Endodermal cell (in vitro differentiated cells): ENCODE data around the gene COTL1. TPM values are rescaled to one million over a fixed set of nuclear protein-coding genes. Genes with fewer than 3 reads are reported as not detected.

Experiments used
- DNase-seq: peaks from one replicate; pipeline ENCODE4 v3.0.0-alpha.2; 2017
- H3K27ac ChIP-seq: 2 replicates; pipeline ENCODE4 v1.5.1; 2013; ENCODE audit warnings: mild to moderate bottlenecking, low read depth, low read length, moderate library complexity
- H3K27me3 ChIP-seq: 2 replicates; pipeline ENCODE4 v1.6.1; 2013; ENCODE audit warnings: mild to moderate bottlenecking, low read length, moderate library complexity; ENCODE audit not compliant: insufficient read depth, control insufficient read depth, poor library complexity, severe bottlenecking
- H3K36me3 ChIP-seq: 2 replicates; pipeline ENCODE4 v1.7.0; 2013; ENCODE audit warnings: mild to moderate bottlenecking, low read length, moderate library complexity; ENCODE audit not compliant: control insufficient read depth, insufficient read depth
- H3K4me1 ChIP-seq: one replicate; pipeline ENCODE4 v1.7.0; 2013; ENCODE audit warnings: low read length; ENCODE audit not compliant: control insufficient read depth, insufficient read depth
- H3K4me3 ChIP-seq: 2 replicates; pipeline ENCODE4 v1.5.1; 2013; ENCODE audit warnings: mild to moderate bottlenecking, low read length, moderate library complexity
- H3K9ac ChIP-seq: 2 replicates; pipeline ENCODE4 v1.6.1; 2013; ENCODE audit warnings: mild to moderate bottlenecking, low read length, moderate library complexity; ENCODE audit not compliant: poor library complexity, severe bottlenecking; ENCODE audit errors: extremely low read depth
- H3K9me3 ChIP-seq: 2 replicates; pipeline ENCODE4 v1.6.1; 2013; ENCODE audit warnings: mild to moderate bottlenecking, low read length, moderate library complexity; ENCODE audit not compliant: control insufficient read depth
- H3K27ac Mint-ChIP-seq: 2 replicates; pipeline ENCODE4 v1.8.0; 2020; ENCODE audit warnings: mixed read lengths
- H3K27me3 Mint-ChIP-seq: 2 replicates; pipeline ENCODE4 v1.8.0; 2021; ENCODE audit warnings: mild to moderate bottlenecking, mixed read lengths; ENCODE audit not compliant: insufficient read depth
- H3K36me3 Mint-ChIP-seq: 2 replicates; pipeline ENCODE4 v1.8.0; 2020; ENCODE audit warnings: low read depth, mixed read lengths
- H3K4me1 Mint-ChIP-seq: 2 replicates; pipeline ENCODE4 v1.8.0; 2020; ENCODE audit warnings: mixed read lengths
- H3K4me3 Mint-ChIP-seq: 2 replicates; pipeline ENCODE4 v1.8.0; 2020; ENCODE audit warnings: mild to moderate bottlenecking, moderate library complexity, mixed read lengths
- H3K9me3 Mint-ChIP-seq: 2 replicates; pipeline ENCODE4 v1.8.0; 2020; ENCODE audit warnings: mild to moderate bottlenecking, mixed read lengths
- CTCF ChIP-seq: fragments of 200-600 bp; sonication (generic); conservative IDR thresholded peaks from 2 replicates; pipeline ENCODE4 v1.5.0; 2021; ENCODE audit warnings: antibody characterized with exemption, mild to moderate bottlenecking
- WGBS, 2 experiments: methylation state at CpG; one replicate each; pipeline versions ENCODE4 v1.1.5 to v1.1.7; 2013; ENCODE audit warnings: missing lambda C conversion rate in 2 of 2, mixed read lengths in 1 of 2; ENCODE audit not compliant: insufficient coverage in 1 of 2, insufficient read length in 1 of 2; 5-methylcytosine and 5-hydroxymethylcytosine counted together
- total RNA-seq, 2 donors: library from RNA; stranded (reverse); fragmentation: NEBNext Ultra II Directional in 1 of 2; extraction: Animal tissue kit (Norgen Biotek cat#: 25700) in 1 of 2; gene quantifications; 2 replicates in 1 of 2; 3 replicates in 1 of 2; pipeline ENCODE4 v1.2.1, GENCODE V29; 2021

COTL1 gene
- total RNA-seq, 2 donors from 2014 or later, result 33.4 to 34.9 TPM

- Mint-ChIP-seq H3K27ac (no peak overlapping the region), H3K9me3 (peaks cover 9% of the 10 kb centered on the region), H3K36me3 (no peaks in the 10 kb centered on the region), H3K27me3 (peaks cover 2% of the 10 kb centered on the region), H3K4me1 (peaks cover 5% of the 10 kb centered on the region), H3K4me3 (no peak overlapping the region)
- TF ChIP-seq CTCF, result no peak
- Histone ChIP-seq H3K36me3 (no peaks in the 10 kb centered on the region), H3K27ac (no peak overlapping the region), H3K27me3 (no peaks in the 10 kb centered on the region), H3K4me1 (no peaks in the 10 kb centered on the region), H3K4me3 (no peak overlapping the region), H3K9ac (no peak overlapping the region), H3K9me3 (peaks cover 4% of the 10 kb centered on the region)
- DNase-seq, result no peak
- WGBS, 2 experiments, result 83 to 86% methylated on average over 10 to 14 of the region's 14 CpGs
These were observed 93.4 kb downstream of the COTL1 start for GRCh38 chr16:84524346-84524920.

GRCh38 chr16:84521497-84521770 lies 96.4 kb downstream of the COTL1 start:
- Mint-ChIP-seq H3K36me3 (no peaks in the 10 kb centered on the region), H3K27ac (no peak overlapping the region), H3K4me3 (no peak overlapping the region), H3K9me3 (peaks cover 3% of the 10 kb centered on the region), H3K4me1 (no peaks in the 10 kb centered on the region), H3K27me3 (no peaks in the 10 kb centered on the region)
- Histone ChIP-seq H3K9ac (no peak overlapping the region), H3K4me3 (no peak overlapping the region), H3K9me3 (no peaks in the 10 kb centered on the region), H3K4me1 (no peaks in the 10 kb centered on the region), H3K27ac (no peak overlapping the region), H3K36me3 (no peaks in the 10 kb centered on the region), H3K27me3 (no peaks in the 10 kb centered on the region)
- 72 to 75% methylated on average over 4 of the region's 4 CpGs for WGBS, 2 experiments
- TF ChIP-seq CTCF, result no peak
- no peak for DNase-seq

- no peak overlapping the region for H3K9ac ChIP-seq
- H3K4me1 ChIP-seq, result no peaks in the 10 kb centered on the region
- no peak for TF ChIP-seq CTCF
- Mint-ChIP-seq H3K36me3 (no peaks in the 10 kb centered on the region), H3K4me3 (no peak overlapping the region), H3K9me3 (peaks cover 3% of the 10 kb centered on the region), H3K4me1 (no peaks in the 10 kb centered on the region), H3K27ac (no peak overlapping the region), H3K27me3 (no peaks in the 10 kb centered on the region)
- WGBS, 2 experiments, result 89 to 93% methylated on average over 14 to 17 of the region's 17 CpGs
- H3K9me3 ChIP-seq, result no peaks in the 10 kb centered on the region
- H3K27ac ChIP-seq, result no peak overlapping the region
- H3K36me3 ChIP-seq, result no peaks in the 10 kb centered on the region
- no peaks in the 10 kb centered on the region for H3K27me3 ChIP-seq
- DNase-seq, result no peak
- no peak overlapping the region for H3K4me3 ChIP-seq
These were observed 97.0 kb downstream of the COTL1 start for GRCh38 chr16:84520725-84521496.
